ENCODE results near the gene ATP8A2. TPM values are rescaled to one million over a fixed set of nuclear protein-coding genes. Genes with fewer than 3 reads are reported as not detected.
"Not testable (repeated sequence)": the region's sequence is repeated elsewhere in the genome, so short reads cannot be mapped to it uniquely, and the experiment has no call there.

ATP8A2 gene
- total and polyA plus RNA-seq, 10 of the 15 experiments (the other 5 are each of a cell fraction or from before 2014, with no cell fraction given), result 0.01 to 0.04 (median 0.04) TPM; not detected in 7

- WGBS (ENCODE audit: insufficient coverage, insufficient replicate concordance, low lambda C conversion rate, missing lambda C conversion rate), result 13% methylated on average over 9 of the region's 9 CpGs
- POLR2A ChIA-PET; SMC1A ChIA-PET (ENCODE audit: uncharacterized antibody, unreplicated experiment); H3K4me1 ChIP-seq (ENCODE audit: control insufficient read depth, insufficient read depth, low read length); H3K27ac ChIP-seq (ENCODE audit: control insufficient read depth, insufficient read depth); H3K9me3 ChIP-seq (replicated peaks; ENCODE audit: control insufficient read depth, insufficient read depth, low read length); H3K4me2 ChIP-seq (ENCODE audit: control insufficient read depth, insufficient read depth); H3K4me3 ChIP-seq; RAD21 ChIA-PET (ENCODE audit: unreplicated experiment); H4K20me1 ChIP-seq (ENCODE audit: control insufficient read depth, insufficient read depth); intact Hi-C loops (cut with micrococcal nuclease; ENCODE audit: unreplicated experiment); H3K79me2 ChIP-seq (ENCODE audit: control insufficient read depth, insufficient read depth, low read length); DNase-seq (ENCODE audit: low read depth, low spot score); H3K36me3 ChIP-seq (ENCODE audit: control insufficient read depth in 2 of 2, insufficient read depth in 2 of 2, low read length in 1 of 2); H3K9ac ChIP-seq (ENCODE audit: control insufficient read depth, insufficient read depth, low read length); H3K27me3 ChIP-seq (replicated peaks in 1 of 2; ENCODE audit: control insufficient read depth in 2 of 2, insufficient read depth in 2 of 2, low read length in 1 of 2); ATAC-seq; BruUV-seq (replicated peaks); FAIRE-seq; CTCF ChIA-PET; H2AFZ ChIP-seq (ENCODE audit: control insufficient read depth, low read depth, low read length): not testable (repeated sequence)
- in situ Hi-C loops (cut with MboI), result loop anchor here (5.0 kb wide), 1 partner anchor 235 kb away; no protein-coding TSS in a partner anchor
Measured at GRCh38 chr13:25827221-25827620, 455.4 kb downstream of the ATP8A2 start.

DNA sequence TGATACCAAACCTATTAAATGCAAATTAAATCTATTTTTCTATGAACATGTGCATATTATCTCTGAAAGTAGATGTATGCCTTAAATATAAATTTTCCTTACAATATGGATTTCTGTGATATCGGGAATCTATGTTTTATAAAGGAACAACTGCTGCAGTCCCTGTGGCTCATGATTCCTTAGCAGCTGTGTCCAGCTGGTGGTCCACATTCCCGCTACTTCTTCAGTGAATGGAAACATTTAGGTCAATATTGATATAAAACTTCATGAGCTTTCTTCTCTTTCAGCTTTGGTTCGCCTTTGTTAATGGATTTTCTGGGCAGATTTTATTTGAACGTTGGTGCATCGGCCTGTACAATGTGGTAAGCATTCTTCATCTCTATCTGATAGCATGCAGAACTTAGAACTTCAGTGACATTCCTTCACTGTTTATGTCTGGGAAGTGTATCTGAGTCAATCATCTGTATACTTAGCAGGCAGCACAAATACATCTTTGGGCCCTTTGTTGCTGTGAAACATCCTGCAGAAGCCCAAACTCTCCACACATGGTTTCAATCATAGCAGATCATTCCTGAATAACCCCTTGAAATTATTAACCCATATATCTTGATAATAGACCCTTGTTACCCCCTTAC is 456.2 kb downstream of the ATP8A2 start:
- 6% methylated on average over 5 of the region's 5 CpGs for WGBS (ENCODE audit: insufficient coverage, insufficient replicate concordance, low lambda C conversion rate, missing lambda C conversion rate)
- Histone ChIP-seq H3K4me1 (ENCODE audit: control insufficient read depth, insufficient read depth, low read length) (no peaks in the 10 kb centered on the region), H3K4me3 (no peak overlapping the region), H3K9ac (ENCODE audit: control insufficient read depth, insufficient read depth, low read length) (no peak overlapping the region), H3K4me2 (ENCODE audit: control insufficient read depth, insufficient read depth) (no peak overlapping the region), H3K9me3 (replicated peaks; ENCODE audit: control insufficient read depth, insufficient read depth, low read length) (no peaks in the 10 kb centered on the region), H3K36me3 (ENCODE audit: control insufficient read depth in 2 of 2, insufficient read depth in 2 of 2, low read length in 1 of 2) (no peaks in the 10 kb centered on the region), H4K20me1 (ENCODE audit: control insufficient read depth, insufficient read depth) (no peaks in the 10 kb centered on the region), H3K79me2 (ENCODE audit: control insufficient read depth, insufficient read depth, low read length) (no peaks in the 10 kb centered on the region), H3K27me3 (replicated peaks in 1 of 2; ENCODE audit: control insufficient read depth in 2 of 2, insufficient read depth in 2 of 2, low read length in 1 of 2) (no peaks in the 10 kb centered on the region), H3K27ac (ENCODE audit: control insufficient read depth, insufficient read depth) (no peak overlapping the region), H2AFZ (ENCODE audit: control insufficient read depth, low read depth, low read length) (no peak overlapping the region)
- in situ Hi-C loops (cut with MboI) (loop anchor here (5.0 kb wide), 1 partner anchor 234 kb away; no protein-coding TSS in a partner anchor), intact Hi-C loops (cut with micrococcal nuclease; ENCODE audit: unreplicated experiment) (loop anchor here (2.0 kb wide), 1 partner anchor 235 kb away; no protein-coding TSS in a partner anchor)
- ChIA-PET SMC1A (ENCODE audit: uncharacterized antibody, unreplicated experiment) (interaction anchor here (1.4 kb wide), 1 partner anchor 240 kb away, joined by 3 read pairs; no protein-coding TSS in a partner anchor), RAD21 (ENCODE audit: unreplicated experiment) (no interaction called here), CTCF (no interaction called here), POLR2A (no interaction called here)
- DNase-seq (ENCODE audit: low read depth, low spot score) (no peak), FAIRE-seq (no peak), ATAC-seq (no peak)
- BruUV-seq (replicated peaks), result no TSS peak
- TF ChIP-seq FOXM1 (IDR thresholded peaks at IDR 0.05; ENCODE audit: low read depth, low read length), result no peak
- TF ChIP-seq, protein P1, sequence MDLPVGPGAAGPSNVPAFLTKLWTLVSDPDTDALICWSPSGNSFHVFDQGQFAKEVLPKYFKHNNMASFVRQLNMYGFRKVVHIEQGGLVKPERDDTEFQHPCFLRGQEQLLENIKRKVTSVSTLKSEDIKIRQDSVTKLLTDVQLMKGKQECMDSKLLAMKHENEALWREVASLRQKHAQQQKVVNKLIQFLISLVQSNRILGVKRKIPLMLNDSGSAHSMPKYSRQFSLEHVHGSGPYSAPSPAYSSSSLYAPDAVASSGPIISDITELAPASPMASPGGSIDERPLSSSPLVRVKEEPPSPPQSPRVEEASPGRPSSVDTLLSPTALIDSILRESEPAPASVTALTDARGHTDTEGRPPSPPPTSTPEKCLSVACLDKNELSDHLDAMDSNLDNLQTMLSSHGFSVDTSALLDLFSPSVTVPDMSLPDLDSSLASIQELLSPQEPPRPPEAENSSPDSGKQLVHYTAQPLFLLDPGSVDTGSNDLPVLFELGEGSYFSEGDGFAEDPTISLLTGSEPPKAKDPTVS (IDR thresholded peaks at IDR 0.05; ENCODE audit: low read depth, low read length), result no peak
- no peak for TF ChIP-seq NFYB (IDR thresholded peaks at IDR 0.05; ENCODE audit: insufficient read depth, low read depth, low read length)
- no peak for TF ChIP-seq HCFC1 (IDR thresholded peaks at IDR 0.05; ENCODE audit: low read length)
- no peak for TF ChIP-seq PBX3 (IDR thresholded peaks at IDR 0.05; ENCODE audit: insufficient replicate concordance, low read depth, low read length)
- TF ChIP-seq, protein P2, sequence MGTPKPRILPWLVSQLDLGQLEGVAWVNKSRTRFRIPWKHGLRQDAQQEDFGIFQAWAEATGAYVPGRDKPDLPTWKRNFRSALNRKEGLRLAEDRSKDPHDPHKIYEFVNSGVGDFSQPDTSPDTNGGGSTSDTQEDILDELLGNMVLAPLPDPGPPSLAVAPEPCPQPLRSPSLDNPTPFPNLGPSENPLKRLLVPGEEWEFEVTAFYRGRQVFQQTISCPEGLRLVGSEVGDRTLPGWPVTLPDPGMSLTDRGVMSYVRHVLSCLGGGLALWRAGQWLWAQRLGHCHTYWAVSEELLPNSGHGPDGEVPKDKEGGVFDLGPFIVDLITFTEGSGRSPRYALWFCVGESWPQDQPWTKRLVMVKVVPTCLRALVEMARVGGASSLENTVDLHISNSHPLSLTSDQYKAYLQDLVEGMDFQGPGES (IDR thresholded peaks at IDR 0.05), result no peak
- TF ChIP-seq NBN (IDR thresholded peaks at IDR 0.05), result no peak
- no peak for TF ChIP-seq ZSCAN29 (IDR thresholded peaks at IDR 0.05)
- TF ChIP-seq SRF (IDR thresholded peaks at IDR 0.05; ENCODE audit: low read depth in 2 of 2, low read length in 2 of 2), result no peak
- no peak for TF ChIP-seq EP300 (IDR thresholded peaks at IDR 0.05; ENCODE audit: borderline replicate concordance in 1 of 2, control insufficient read depth in 1 of 2, low read depth in 2 of 2, low read length in 2 of 2)
- TF ChIP-seq CHD4 (IDR thresholded peaks at IDR 0.05), result no peak
- no peak for TF ChIP-seq MTA2 (IDR thresholded peaks at IDR 0.05; ENCODE audit: low read depth)

Measured in GM12878 (cell line).